ENCODE results near the gene RFC1. TPM values are rescaled to one million over a fixed set of nuclear protein-coding genes. Genes with fewer than 3 reads are reported as not detected.
"Not testable (repeated sequence)": the region's sequence is repeated elsewhere in the genome, so short reads cannot be mapped to it uniquely, and the experiment has no call there.

The RFC1 gene, protein sequence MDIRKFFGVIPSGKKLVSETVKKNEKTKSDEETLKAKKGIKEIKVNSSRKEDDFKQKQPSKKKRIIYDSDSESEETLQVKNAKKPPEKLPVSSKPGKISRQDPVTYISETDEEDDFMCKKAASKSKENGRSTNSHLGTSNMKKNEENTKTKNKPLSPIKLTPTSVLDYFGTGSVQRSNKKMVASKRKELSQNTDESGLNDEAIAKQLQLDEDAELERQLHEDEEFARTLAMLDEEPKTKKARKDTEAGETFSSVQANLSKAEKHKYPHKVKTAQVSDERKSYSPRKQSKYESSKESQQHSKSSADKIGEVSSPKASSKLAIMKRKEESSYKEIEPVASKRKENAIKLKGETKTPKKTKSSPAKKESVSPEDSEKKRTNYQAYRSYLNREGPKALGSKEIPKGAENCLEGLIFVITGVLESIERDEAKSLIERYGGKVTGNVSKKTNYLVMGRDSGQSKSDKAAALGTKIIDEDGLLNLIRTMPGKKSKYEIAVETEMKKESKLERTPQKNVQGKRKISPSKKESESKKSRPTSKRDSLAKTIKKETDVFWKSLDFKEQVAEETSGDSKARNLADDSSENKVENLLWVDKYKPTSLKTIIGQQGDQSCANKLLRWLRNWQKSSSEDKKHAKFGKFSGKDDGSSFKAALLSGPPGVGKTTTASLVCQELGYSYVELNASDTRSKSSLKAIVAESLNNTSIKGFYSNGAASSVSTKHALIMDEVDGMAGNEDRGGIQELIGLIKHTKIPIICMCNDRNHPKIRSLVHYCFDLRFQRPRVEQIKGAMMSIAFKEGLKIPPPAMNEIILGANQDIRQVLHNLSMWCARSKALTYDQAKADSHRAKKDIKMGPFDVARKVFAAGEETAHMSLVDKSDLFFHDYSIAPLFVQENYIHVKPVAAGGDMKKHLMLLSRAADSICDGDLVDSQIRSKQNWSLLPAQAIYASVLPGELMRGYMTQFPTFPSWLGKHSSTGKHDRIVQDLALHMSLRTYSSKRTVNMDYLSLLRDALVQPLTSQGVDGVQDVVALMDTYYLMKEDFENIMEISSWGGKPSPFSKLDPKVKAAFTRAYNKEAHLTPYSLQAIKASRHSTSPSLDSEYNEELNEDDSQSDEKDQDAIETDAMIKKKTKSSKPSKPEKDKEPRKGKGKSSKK
- 42.8 and 53.0 TPM in 2 replicates for total RNA-seq (ENCODE audit: low replicate concordance)
- long read RNA-seq, full-length matches to known transcripts, result 2 of 76 reads
- long read RNA-seq, partial matches to known transcripts, result 70 of 76 reads
- long read RNA-seq, other reads (novel, unspliced or antisense), result 4 of 76 reads

DNA sequence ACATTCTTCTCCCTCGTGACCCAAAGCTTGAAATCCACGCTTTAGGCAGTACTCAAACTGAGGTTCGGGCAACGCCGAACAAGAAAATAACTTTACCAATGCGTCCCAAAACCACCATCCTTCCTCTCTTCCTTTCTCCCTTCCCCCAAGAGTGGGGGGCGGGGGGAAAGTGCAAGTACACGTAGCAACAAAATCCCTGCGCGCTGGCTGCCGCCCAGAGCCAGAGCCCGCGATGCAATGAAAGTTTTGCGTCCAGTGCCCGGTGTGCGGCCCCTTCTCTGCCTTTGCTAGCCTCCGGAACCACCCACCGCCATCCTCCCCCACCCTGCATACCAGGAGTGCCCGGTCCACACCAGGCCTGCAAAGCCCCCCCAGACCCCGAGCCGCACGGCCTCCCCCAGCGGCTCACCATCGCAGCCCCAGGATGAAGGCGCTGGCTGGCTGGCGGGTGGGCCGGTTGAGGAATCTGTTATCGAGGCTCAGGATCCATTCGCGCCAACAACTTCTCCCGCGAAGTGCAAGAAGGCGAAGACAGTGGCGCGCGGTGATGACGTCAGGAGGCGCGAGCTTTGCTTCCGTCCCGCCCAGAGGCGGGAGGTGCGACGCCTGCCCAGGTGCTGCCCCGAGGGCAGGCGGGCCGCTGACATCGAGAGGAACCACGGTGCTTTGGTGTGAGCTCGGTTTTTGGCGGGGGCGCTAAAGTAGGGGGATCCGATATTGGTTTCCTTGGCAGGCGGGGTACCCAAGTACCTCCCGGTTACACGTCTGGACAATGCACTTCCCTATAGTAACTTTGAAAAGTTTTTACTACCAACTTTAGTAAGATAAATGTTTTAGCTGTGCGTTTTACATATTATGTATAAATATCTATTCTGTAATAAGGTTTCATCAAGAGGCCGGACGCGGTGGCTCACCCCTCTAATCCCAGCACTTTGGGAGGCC lies at the start of gene RFC1:
Gene RFC1 (minus strand): TSS at position 533 of the 942 bp plus-strand sequence. CDS start 121 bp downstream, at position 412.
- Mint-ChIP-seq H3K27ac (peak within 1 kb of the TSS; percentile 88), H3K4me3 (peak within 1 kb of the TSS; percentile 95), H3K4me1 (ENCODE audit: unreplicated experiment) (peaks cover 11% of the 10 kb centered on the region), H3K36me3 (no peaks in the 10 kb centered on the region), H3K27me3 (no peaks in the 10 kb centered on the region), H3K9me3 (peaks cover 5% of the 10 kb centered on the region)
- TF ChIP-seq, protein P1, sequence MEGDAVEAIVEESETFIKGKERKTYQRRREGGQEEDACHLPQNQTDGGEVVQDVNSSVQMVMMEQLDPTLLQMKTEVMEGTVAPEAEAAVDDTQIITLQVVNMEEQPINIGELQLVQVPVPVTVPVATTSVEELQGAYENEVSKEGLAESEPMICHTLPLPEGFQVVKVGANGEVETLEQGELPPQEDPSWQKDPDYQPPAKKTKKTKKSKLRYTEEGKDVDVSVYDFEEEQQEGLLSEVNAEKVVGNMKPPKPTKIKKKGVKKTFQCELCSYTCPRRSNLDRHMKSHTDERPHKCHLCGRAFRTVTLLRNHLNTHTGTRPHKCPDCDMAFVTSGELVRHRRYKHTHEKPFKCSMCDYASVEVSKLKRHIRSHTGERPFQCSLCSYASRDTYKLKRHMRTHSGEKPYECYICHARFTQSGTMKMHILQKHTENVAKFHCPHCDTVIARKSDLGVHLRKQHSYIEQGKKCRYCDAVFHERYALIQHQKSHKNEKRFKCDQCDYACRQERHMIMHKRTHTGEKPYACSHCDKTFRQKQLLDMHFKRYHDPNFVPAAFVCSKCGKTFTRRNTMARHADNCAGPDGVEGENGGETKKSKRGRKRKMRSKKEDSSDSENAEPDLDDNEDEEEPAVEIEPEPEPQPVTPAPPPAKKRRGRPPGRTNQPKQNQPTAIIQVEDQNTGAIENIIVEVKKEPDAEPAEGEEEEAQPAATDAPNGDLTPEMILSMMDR (conservative IDR thresholded peaks at IDR 0.05), result no peak
- peak; percentile 94 for DNase-seq (ENCODE audit: extremely low spot score, unreplicated experiment)

DNA sequence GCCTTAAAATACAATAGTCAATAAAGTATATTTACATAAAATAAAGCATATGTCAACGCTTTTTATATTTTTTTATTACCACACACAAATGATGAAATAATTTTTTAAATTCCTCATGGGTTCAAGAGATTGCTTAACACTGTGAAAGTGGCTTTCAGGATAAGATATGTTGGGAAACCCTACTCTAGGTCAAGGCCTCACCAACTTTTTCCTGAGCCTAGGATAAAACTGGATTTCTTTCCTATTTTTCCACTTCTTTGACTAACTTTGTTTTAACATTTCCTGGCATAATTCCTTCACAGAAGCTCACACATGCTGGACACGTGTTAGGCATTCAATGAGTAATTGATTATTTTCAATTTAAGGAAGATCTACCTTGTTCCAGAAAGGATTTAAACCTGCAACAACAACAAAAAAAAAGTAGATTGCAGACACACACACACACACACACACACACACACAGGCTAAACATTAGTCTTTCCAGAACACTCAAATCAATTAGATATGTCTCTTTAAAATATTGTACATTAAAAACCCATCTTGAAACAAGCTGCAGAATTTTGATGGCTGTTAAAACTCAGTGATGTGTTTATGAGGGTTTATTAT lies 49.6 kb upstream of the RFC1 start:
- Mint-ChIP-seq H3K9me3 (no peaks in the 10 kb centered on the region), H3K4me1 (ENCODE audit: unreplicated experiment) (no peaks in the 10 kb centered on the region), H3K27ac (no peak overlapping the region), H3K27me3 (no peaks in the 10 kb centered on the region), H3K36me3 (no peaks in the 10 kb centered on the region), H3K4me3 (no peak overlapping the region)
- TF ChIP-seq, protein P1 (conservative IDR thresholded peaks at IDR 0.05), result no peak
- DNase-seq (ENCODE audit: extremely low spot score, unreplicated experiment), result no peak

DNA sequence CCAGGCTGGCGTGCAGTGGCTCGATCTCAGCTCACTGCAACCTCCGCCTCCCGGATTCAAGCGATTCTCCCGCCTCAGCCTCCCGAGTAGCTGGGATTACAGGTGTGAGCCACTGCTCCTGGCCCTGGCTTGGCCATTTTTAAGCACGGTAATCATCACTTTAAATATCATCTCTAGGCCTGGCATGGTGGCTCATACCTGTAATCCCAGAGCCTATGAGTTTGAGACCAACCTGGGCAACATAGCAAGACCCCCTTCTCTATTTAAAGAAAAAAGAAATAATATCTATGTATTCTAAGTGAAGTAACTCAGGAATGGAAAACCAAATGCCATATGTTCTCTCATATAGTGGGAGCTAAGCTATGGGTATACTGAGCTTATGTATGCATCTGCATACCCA lies 45.4 kb upstream of the RFC1 start:
- H3K36me3 Mint-ChIP-seq; H3K27me3 Mint-ChIP-seq; H3K4me3 Mint-ChIP-seq; H3K27ac Mint-ChIP-seq; DNase-seq (ENCODE audit: extremely low spot score, unreplicated experiment); H3K9me3 Mint-ChIP-seq: not testable (repeated sequence)
- peaks cover 10% of the 10 kb centered on the region for H3K4me1 Mint-ChIP-seq (ENCODE audit: unreplicated experiment)

DNA sequence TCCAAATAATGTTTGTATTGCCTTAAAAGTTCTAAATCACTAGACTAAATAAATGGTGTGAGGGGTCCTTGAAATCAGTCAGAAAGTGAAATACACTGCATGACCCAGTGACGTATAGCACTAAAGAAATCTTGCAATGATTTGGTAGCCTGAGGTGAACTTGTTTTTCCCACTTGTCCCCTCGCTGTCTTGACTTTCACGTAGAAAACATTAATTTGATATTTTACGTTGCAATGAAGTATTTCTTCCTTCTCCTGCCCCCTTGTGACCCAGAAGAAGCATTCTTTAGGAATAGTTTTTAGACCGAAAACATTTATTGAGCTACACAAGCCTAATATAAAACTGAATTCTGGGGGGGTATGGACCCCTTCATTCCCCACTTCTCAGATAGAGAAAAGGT lies 44.3 kb upstream of the RFC1 start:
- TF ChIP-seq, protein P1 (conservative IDR thresholded peaks at IDR 0.05), result peak; percentile 15
- no peaks in the 10 kb centered on the region for H3K27me3 Mint-ChIP-seq
- DNase-seq (ENCODE audit: extremely low spot score, unreplicated experiment), result no peak
- no peak overlapping the region for H3K4me3 Mint-ChIP-seq
- no peaks in the 10 kb centered on the region for H3K9me3 Mint-ChIP-seq
- peaks cover 11% of the 10 kb centered on the region for H3K4me1 Mint-ChIP-seq (ENCODE audit: unreplicated experiment)
- H3K27ac Mint-ChIP-seq, result no peak overlapping the region
- no peaks in the 10 kb centered on the region for H3K36me3 Mint-ChIP-seq

DNA sequence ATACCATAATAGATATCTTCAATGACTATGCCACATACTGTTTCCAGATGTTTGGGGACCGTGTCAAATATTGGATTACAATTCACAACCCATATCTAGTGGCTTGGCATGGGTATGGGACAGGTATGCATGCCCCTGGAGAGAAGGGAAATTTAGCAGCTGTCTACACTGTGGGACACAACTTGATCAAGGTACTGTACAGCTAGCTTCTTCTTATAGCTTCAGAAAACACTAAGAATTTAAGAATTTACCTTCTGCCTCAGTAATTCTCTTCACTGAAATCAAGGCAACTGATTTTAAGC lies 41.4 kb upstream of the RFC1 start:
- H3K36me3 Mint-ChIP-seq, result no peaks in the 10 kb centered on the region
- DNase-seq (ENCODE audit: extremely low spot score, unreplicated experiment), result no peak
- peaks cover 11% of the 10 kb centered on the region for H3K4me1 Mint-ChIP-seq (ENCODE audit: unreplicated experiment)
- H3K27ac Mint-ChIP-seq, result no peak overlapping the region
- H3K4me3 Mint-ChIP-seq, result no peak overlapping the region
- no peaks in the 10 kb centered on the region for H3K27me3 Mint-ChIP-seq
- no peaks in the 10 kb centered on the region for H3K9me3 Mint-ChIP-seq
- TF ChIP-seq, protein P1 (conservative IDR thresholded peaks at IDR 0.05), result no peak

Data from type B pancreatic cell (in vitro differentiated cells).